ENCODE measurements around the gene FAM131A.

The FAM131A gene

DNA sequence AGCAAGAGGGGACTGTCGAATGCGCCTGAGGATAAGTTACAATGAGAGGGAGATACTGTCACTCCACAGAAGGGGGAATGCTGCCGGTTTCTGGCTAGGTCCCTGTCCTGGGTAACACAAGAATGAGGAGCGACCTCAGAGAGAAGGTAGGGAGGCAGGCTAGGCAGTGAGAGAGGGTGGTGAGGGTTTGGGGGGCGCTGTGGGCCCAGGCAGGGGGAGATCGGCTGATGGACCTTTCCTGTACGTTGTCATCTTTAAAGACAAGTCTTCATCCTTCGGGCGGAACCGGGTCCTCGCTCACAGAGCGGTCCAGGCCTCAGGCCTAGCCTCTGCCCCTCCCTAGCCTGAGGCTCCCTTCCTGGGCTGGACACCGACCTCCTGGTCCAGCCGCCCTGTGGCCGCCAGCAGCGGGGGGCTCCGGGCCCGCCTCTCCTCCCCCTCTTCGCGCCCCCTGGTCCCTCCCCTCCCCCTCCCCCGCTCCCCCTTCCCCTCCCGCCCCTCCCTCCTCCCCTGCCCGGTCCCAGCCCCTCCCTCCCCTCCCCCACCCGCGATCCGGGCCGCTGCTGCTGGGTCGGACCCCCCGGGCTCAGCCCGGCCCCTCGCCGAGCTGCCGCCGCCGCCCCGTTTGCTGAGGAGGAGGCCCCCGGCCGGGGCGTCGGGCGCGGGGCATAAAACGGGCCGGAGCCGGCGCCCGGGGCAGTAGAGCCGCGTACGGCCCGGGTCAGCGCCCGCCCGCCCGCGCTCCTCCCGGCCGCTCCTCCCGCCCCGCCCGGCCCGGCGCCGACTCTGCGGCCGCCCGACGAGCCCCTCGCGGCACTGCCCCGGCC is 42.2 kb downstream of the FAM131A start, which contains the start of gene CHRD:
Gene CHRD (plus strand): TSS at position 697 of the 827 bp plus-strand sequence. CDS start 265 bp downstream, outside the sequence.
- DNase-seq = no peak

DNA sequence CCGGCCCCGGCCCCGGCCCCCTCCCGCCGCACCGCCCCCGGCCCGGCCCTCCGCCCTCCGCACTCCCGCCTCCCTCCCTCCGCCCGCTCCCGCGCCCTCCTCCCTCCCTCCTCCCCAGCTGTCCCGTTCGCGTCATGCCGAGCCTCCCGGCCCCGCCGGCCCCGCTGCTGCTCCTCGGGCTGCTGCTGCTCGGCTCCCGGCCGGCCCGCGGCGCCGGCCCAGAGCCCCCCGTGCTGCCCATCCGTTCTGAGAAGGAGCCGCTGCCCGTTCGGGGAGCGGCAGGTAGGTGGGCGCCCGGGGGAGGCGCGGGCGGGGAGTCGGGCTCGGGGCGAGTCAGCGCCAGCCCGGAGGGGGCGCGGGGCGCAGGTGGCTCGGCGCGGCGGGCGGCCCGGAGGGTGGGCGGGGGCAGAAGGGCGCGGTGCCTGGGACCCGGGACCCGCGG is 42.8 kb downstream of the FAM131A start:
- DNase-seq = peak; percentile 24

DNA sequence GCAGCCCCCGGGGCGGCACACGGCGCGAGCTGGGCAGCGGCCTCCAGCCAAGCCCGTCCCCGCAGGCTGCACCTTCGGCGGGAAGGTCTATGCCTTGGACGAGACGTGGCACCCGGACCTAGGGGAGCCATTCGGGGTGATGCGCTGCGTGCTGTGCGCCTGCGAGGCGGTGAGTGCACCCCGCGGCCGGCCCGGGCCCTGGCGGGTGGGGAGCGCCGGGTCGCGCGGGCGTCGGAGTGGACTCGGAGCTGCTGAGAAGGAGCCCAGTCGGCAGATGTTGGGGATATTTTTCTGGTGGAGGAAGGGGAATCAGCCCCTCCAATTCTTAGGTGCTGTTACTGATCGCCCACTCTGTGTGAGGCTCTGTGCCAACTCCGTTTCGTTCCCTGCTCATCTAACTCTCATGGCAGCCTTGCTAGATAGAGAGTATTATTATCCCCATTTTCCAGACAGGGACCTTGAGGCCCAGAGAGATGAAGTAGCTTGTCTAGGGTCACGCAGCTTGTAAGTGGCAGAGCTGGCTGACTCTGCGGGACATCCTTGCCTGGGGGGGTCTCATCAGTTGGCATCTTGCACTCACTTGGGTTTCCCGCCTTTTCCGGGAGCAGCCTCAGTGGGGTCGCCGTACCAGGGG is 43.3 kb downstream of the FAM131A start:
- no peak for DNase-seq

- no peak for DNase-seq
Observed at GRCh38 chr3:184381261-184382224, 44.1 kb downstream of the FAM131A start.

GRCh38 chr3:184382326-184383032 is 45.1 kb downstream of the FAM131A start:
- DNase-seq = no peak

GRCh38 chr3:184383033-184383740 is 45.8 kb downstream of the FAM131A start:
- no peak for DNase-seq

DNA sequence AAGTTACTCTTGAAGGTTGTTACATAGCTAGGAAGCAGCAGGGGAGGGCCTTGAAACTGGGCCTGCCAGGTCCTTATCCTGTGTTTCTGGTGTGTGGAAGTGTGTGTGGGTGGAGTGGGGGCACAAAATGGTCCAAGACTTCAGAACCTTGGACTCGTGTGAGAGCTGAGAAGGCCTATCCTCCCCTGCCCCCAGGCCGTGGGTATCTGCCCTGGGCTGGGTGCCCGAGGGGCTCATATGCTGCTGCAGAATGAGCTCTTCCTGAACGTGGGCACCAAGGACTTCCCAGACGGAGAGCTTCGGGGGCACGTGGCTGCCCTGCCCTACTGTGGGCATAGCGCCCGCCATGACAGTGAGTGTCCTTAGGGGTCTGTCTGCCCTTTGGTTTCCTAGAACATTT is 46.9 kb downstream of the FAM131A start:
- no peak for DNase-seq

- DNase-seq = no peak
Observed at GRCh38 chr3:184384856-184385422, 47.5 kb downstream of the FAM131A start.

GRCh38 chr3:184386047-184386806 is 48.8 kb downstream of the FAM131A start:
- no peak for DNase-seq

- DNase-seq = no peak
Observed at GRCh38 chr3:184387174-184387714, 49.8 kb downstream of the FAM131A start.

DNA sequence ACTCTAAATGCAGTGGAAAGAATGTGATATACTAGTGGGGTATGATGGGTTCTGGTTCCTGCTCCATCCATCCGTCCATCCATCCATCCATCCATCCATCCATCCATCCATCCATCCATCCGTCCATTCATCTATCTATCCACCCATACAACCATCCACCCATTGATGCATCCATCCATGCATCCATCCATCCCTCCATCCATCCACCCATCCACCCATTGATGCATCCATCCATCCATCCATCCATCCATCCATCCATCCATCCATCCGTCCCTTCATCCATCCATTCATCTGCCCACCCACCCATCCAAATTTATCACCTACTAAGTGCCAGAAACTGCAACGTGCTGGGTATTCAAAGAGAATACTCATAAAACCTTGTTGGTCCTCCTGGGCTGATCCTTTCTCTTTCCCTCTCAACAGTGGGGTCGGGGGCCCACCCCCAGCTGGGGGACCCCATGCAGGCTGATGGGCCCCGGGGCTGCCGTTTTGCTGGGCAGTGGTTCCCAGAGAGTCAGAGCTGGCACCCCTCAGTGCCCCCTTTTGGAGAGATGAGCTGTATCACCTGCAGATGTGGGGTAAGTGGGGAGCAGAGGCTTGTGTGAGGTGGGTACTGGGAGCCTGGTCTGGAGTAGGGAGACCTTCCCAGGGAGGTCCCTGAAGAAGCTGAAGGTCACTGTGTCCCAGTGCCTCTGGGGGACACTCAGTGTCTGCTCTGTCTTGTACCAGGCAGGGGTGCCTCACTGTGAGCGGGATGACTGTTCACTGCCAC is 51.0 kb downstream of the FAM131A start:
- DNase-seq = no peak

DNA sequence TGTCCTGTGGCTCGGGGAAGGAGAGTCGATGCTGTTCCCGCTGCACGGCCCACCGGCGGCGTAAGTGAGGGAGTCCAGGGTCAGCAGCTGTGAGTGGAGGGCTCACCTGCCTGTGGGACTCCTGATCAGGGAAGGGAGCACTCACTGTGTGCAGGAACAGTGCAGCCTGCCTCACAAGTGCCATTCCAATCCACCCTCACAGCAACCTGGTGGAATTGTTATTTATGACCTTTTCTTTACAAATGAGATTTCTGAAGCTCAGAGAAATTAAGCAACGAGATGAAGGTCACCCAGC is 51.5 kb downstream of the FAM131A start:
- no peak for DNase-seq

- no peak for DNase-seq
Observed at GRCh38 chr3:184389384-184389783, 52.0 kb downstream of the FAM131A start.

DNA sequence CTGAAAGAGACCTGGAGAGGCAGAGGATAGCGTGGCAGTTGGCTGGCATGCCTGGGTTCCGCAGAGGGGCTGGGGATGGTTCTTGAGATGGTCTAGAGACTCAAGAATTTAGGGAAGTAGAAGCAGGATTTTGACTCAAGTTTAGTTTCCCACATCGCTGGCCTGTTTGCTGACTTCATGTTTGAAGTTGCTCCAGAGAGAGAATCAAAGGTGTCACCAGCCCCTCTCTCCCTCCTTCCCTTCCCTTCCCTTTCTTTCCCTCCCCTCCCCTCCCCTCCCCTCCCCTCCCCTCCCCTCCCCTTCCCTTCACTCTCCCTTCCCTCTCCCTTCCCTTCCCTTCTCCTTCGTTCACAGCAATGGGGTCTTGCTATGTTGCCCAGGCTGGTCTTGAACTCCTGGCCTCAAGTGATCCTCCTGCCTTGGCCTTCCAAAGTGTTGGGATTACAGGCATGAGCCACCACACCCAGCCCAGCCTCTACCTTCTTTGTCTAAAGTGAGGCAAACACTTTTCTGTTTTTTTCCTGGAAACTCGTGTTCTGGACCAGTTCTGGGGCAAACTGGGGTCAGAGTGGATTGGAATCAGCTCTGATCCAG is 52.6 kb downstream of the FAM131A start:
- no peak for DNase-seq

DNA sequence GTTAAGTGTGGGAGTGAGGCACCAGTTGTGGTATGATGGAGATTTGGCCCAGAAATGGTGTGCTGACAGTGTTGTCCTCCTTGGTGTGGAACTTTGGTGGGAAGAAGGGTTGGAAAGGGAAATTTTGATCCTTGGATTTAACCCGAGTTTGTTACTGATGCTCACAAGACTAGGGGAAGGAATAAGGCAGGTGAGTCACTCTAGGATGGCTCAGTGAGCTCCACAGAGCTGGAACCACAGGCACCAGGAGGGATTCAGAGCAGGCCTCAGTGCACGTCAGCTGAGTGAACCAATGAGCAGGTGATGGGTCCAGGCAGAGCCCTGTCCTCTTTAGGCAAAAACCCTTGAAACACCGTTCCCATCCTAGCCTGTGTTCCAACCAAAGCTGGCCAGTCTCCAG is 53.9 kb downstream of the FAM131A start:
- no peak for DNase-seq

GRCh38 chr3:184395320-184395660 is 57.9 kb downstream of the FAM131A start:
- no peak for DNase-seq

All from NCI-H1436 (cell line).